ENCODE results near the gene NAB1. TPM values are rescaled to one million over a fixed set of nuclear protein-coding genes. Genes with fewer than 3 reads are reported as not detected.

Gene NAB1
- total RNA-seq, 1 donor from 2014 or later: 44.9 TPM

DNA sequence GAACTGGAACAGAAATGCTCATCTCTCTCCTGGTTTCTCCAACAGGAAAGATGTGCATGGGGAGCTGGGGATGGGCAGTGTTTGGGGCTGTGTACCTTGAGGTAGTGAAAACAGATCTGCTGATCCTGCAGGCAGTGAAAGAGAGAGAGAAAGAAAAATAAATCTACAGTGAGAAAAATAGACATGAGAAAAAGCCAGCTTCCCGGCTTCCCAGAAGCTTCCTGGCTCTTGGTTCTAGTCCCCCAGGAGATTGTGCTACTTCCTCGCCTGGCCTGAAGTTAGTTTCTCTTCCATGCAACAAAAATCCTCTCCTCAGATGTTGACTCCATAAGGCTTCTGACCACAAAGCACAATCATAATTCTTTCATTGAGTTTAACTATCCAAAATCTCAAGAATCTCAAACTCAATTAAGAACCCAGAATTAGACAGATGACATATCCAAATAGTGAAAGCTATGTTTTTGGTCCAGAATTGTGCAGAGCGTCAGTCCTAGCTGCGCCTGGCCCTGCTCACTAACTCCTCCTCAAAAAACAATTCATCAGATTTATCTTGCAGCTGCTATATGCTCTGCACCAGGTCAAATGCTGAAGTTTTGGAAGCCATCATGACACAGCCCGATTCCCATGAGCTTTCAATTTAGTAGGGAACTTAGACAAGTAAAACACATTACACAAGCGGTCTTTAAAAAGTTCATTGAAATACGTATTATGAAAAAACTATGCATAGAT lies 20.1 kb upstream of the NAB1 start:
- DNase-seq (ENCODE audit: low spot score): no peak
- H3K27ac Mint-ChIP-seq (ENCODE audit: unreplicated experiment): no peak overlapping the region
- H3K4me3 Mint-ChIP-seq (ENCODE audit: unreplicated experiment): no peak overlapping the region
- no peaks in the 10 kb centered on the region for H3K27me3 Mint-ChIP-seq (ENCODE audit: unreplicated experiment)
- H3K9me3 Mint-ChIP-seq (ENCODE audit: unreplicated experiment): no peaks in the 10 kb centered on the region
- no peaks in the 10 kb centered on the region for H3K36me3 Mint-ChIP-seq (ENCODE audit: low read depth, unreplicated experiment)
- TF ChIP-seq, protein P1, sequence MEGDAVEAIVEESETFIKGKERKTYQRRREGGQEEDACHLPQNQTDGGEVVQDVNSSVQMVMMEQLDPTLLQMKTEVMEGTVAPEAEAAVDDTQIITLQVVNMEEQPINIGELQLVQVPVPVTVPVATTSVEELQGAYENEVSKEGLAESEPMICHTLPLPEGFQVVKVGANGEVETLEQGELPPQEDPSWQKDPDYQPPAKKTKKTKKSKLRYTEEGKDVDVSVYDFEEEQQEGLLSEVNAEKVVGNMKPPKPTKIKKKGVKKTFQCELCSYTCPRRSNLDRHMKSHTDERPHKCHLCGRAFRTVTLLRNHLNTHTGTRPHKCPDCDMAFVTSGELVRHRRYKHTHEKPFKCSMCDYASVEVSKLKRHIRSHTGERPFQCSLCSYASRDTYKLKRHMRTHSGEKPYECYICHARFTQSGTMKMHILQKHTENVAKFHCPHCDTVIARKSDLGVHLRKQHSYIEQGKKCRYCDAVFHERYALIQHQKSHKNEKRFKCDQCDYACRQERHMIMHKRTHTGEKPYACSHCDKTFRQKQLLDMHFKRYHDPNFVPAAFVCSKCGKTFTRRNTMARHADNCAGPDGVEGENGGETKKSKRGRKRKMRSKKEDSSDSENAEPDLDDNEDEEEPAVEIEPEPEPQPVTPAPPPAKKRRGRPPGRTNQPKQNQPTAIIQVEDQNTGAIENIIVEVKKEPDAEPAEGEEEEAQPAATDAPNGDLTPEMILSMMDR (IDR thresholded peaks at IDR 0.05; ENCODE audit: unreplicated experiment): no peak
- peaks cover 3% of the 10 kb centered on the region for H3K4me1 Mint-ChIP-seq (ENCODE audit: unreplicated experiment)

DNA sequence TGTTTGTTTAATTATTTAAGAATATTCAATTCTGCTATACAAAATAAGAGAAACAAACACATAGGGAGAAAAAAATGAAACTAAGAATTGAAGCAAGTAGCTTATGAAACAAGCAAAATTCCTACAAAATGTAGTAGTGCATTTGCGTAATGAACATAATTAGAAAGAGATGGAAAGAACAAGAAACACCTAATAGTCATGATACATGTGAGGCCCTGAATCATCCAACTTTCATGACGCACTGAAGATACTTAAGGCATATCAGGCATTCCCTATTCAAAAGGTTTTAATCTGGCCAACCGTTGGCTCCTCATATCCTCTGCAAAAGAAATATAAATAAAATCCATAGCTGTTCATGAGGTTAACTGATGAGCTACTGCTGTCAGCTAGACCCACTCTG lies 14.5 kb upstream of the NAB1 start:
- Mint-ChIP-seq H3K4me1 (ENCODE audit: unreplicated experiment) (no peaks in the 10 kb centered on the region), H3K27me3 (ENCODE audit: unreplicated experiment) (peaks cover 2% of the 10 kb centered on the region), H3K4me3 (ENCODE audit: unreplicated experiment) (no peak overlapping the region), H3K36me3 (ENCODE audit: low read depth, unreplicated experiment) (no peaks in the 10 kb centered on the region), H3K9me3 (ENCODE audit: unreplicated experiment) (no peaks in the 10 kb centered on the region), H3K27ac (ENCODE audit: unreplicated experiment) (no peak overlapping the region)
- TF ChIP-seq, protein P1 (IDR thresholded peaks at IDR 0.05; ENCODE audit: unreplicated experiment): no peak
- DNase-seq (ENCODE audit: low spot score): no peak

DNA sequence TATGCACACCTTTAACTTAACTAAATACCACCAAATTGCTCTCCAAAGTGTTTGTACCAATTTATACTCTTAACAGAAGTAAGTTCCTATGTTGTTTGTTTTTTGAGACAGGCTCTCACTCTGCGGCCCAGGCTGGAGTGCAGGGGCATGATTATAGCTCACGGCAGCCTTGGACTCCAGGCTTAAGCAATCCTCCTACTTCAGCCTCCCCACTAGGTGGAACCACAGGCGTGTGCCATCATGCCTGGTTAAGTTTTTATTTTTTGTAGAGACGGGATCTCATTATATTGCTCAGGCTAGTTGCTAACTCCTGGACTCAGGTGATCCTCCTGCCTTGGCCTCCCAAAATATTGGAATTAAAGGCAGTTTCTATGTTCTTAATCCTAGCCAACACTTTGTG lies 13.1 kb upstream of the NAB1 start:
- Mint-ChIP-seq H3K9me3 (ENCODE audit: unreplicated experiment) (no peaks in the 10 kb centered on the region), H3K4me1 (ENCODE audit: unreplicated experiment) (peaks cover under 1% of the 10 kb centered on the region), H3K36me3 (ENCODE audit: low read depth, unreplicated experiment) (no peaks in the 10 kb centered on the region), H3K27ac (ENCODE audit: unreplicated experiment) (no peak overlapping the region), H3K27me3 (ENCODE audit: unreplicated experiment) (peaks cover 2% of the 10 kb centered on the region), H3K4me3 (ENCODE audit: unreplicated experiment) (no peak overlapping the region)
- DNase-seq (ENCODE audit: low spot score): no peak
- TF ChIP-seq, protein P1 (IDR thresholded peaks at IDR 0.05; ENCODE audit: unreplicated experiment): no peak

DNA sequence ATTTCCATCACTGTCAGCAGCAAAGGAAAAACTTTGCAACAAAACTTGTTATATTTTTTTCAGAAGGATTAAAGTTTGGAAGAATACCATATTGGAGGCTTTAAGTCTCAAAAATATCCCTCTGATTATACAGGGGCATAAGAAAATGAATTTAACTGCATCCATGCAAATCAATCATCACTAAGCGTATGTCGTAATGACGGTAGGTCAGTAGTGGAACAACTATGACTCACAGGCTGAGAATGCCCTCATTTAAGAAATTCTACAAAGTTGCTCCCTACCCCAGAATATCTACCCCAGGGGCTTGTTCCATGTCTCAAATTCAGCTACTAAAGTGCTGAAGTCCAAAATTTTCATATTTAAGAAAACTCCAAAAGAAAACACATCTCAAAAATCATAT lies 12.5 kb upstream of the NAB1 start:
- Mint-ChIP-seq H3K27ac (ENCODE audit: unreplicated experiment) (no peak overlapping the region), H3K27me3 (ENCODE audit: unreplicated experiment) (peaks cover 3% of the 10 kb centered on the region), H3K36me3 (ENCODE audit: low read depth, unreplicated experiment) (no peaks in the 10 kb centered on the region), H3K4me3 (ENCODE audit: unreplicated experiment) (no peak overlapping the region), H3K4me1 (ENCODE audit: unreplicated experiment) (peaks cover 7% of the 10 kb centered on the region), H3K9me3 (ENCODE audit: unreplicated experiment) (no peaks in the 10 kb centered on the region)
- TF ChIP-seq, protein P1 (IDR thresholded peaks at IDR 0.05; ENCODE audit: unreplicated experiment): no peak
- no peak for DNase-seq (ENCODE audit: low spot score)

DNA sequence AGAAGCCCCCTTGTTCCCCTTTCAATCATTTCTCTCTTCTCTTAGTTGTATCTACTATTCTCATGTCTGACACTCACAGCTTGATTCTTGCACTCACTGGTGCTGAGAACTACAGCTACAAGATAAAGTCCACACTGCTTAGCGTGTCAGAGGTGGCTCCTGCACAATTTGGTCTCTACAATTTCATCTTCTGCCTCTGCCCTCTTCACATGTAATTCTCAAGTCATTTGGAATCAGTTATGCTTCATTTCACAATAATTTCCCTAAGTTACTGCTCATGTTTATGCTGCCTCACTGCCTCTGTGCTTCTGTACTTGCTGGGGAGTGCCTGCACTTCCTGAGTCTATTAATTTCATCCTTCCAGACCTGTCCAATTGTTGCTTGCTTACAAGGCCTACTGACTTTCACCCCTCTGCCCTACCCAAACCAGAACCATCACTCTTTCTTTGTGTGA lies 11.6 kb upstream of the NAB1 start:
- Mint-ChIP-seq H3K36me3 (ENCODE audit: low read depth, unreplicated experiment) (no peaks in the 10 kb centered on the region), H3K4me3 (ENCODE audit: unreplicated experiment) (no peak overlapping the region), H3K27ac (ENCODE audit: unreplicated experiment) (no peak overlapping the region), H3K9me3 (ENCODE audit: unreplicated experiment) (no peaks in the 10 kb centered on the region), H3K27me3 (ENCODE audit: unreplicated experiment) (peaks cover 3% of the 10 kb centered on the region), H3K4me1 (ENCODE audit: unreplicated experiment) (peaks cover 10% of the 10 kb centered on the region)
- DNase-seq (ENCODE audit: low spot score): no peak
- TF ChIP-seq, protein P1 (IDR thresholded peaks at IDR 0.05; ENCODE audit: unreplicated experiment): no peak

All from endothelial cell (in vitro differentiated cells).